Fibroblast of mammary gland (primary cell): ENCODE results near the gene WNT5A.

Source experiments
- DNase-seq: peaks from one replicate; pipeline ENCODE4 v3.0.0-alpha.2; 2010; ENCODE audit warnings: low read depth
- H3K4me3 ChIP-seq: 2 replicates; pipeline ENCODE4 v1.5.1; 2011; ENCODE audit warnings: low read depth, mild to moderate bottlenecking, low read length, moderate library complexity; ENCODE audit not compliant: control insufficient read depth
- TF ChIP-seq, protein P1 (sequence below): conservative IDR thresholded peaks from 2 replicates; pipeline ENCODE4 v1.5.1; 2011; ENCODE audit warnings: low read depth, low read length, inconsistent platforms; ENCODE audit not compliant: control insufficient read depth, insufficient read depth

WNT5A gene

GRCh38 chr3:55498520-55498919 is 11.4 kb upstream of the WNT5A start:
- TF ChIP-seq, protein P1, sequence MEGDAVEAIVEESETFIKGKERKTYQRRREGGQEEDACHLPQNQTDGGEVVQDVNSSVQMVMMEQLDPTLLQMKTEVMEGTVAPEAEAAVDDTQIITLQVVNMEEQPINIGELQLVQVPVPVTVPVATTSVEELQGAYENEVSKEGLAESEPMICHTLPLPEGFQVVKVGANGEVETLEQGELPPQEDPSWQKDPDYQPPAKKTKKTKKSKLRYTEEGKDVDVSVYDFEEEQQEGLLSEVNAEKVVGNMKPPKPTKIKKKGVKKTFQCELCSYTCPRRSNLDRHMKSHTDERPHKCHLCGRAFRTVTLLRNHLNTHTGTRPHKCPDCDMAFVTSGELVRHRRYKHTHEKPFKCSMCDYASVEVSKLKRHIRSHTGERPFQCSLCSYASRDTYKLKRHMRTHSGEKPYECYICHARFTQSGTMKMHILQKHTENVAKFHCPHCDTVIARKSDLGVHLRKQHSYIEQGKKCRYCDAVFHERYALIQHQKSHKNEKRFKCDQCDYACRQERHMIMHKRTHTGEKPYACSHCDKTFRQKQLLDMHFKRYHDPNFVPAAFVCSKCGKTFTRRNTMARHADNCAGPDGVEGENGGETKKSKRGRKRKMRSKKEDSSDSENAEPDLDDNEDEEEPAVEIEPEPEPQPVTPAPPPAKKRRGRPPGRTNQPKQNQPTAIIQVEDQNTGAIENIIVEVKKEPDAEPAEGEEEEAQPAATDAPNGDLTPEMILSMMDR, result no peak

DNA sequence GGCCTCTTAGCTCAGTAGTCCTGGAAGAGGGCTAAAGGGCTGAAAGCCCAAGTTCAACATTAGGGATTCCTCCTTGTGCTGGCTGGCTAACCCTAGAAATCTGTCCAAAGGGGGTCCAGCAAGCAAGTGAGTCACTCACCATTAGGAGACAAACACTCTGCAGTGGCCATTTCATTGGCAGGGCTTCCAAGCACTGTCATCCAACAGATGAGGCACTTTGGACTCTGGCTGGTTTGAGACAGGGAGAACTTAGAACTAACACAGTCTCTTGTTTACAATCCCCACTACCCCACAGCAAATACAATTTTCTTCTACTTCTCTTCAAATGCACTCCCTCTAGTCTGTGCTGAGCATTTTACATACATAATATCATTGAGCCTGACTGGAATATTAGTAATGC is 10.1 kb upstream of the WNT5A start:
- TF ChIP-seq, protein P1, result no peak
- no peak overlapping the region for H3K4me3 ChIP-seq
- no peak for DNase-seq

More at GRCh38 chr3:55498520-55498919, 11.4 kb upstream of the WNT5A start:
- H3K4me3 ChIP-seq, result no peak overlapping the region
- no peak for DNase-seq

GRCh38 chr3:55494976-55495375 is 7.9 kb upstream of the WNT5A start:
- H3K4me3 ChIP-seq, result no peak overlapping the region
- TF ChIP-seq, protein P1, result no peak
- no peak for DNase-seq

GRCh38 chr3:55492976-55493375 is 5.9 kb upstream of the WNT5A start:
- DNase-seq, result no peak
- H3K4me3 ChIP-seq, result no peak overlapping the region
- TF ChIP-seq, protein P1, result no peak

DNA sequence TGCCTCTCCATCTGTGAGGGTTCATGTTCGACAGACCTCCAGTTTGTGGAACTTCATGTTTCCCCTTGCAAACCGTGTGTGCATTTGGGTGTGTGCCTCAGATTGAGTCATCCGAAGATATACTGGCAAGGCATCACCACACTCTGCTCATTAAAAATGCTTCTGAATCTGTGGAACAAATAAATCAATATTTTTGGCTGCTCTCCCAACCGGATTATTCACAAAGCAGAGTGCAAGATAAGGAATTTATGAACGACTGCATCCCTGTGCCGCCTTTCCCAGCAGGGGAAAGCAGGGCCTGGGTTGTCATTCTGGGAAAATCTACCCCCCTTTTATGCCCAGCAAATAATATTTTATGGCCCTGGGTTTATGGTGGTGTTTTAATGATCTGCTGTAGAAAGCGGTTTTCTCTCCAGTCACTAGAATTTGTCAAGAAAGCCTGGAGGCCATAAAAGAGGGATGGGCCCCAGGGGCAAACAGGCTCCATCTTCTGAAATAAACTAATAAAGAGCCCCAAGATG is 4.2 kb upstream of the WNT5A start:
- no peak overlapping the region for H3K4me3 ChIP-seq
- TF ChIP-seq, protein P1, result no peak
- peak; percentile 93 for DNase-seq

DNA sequence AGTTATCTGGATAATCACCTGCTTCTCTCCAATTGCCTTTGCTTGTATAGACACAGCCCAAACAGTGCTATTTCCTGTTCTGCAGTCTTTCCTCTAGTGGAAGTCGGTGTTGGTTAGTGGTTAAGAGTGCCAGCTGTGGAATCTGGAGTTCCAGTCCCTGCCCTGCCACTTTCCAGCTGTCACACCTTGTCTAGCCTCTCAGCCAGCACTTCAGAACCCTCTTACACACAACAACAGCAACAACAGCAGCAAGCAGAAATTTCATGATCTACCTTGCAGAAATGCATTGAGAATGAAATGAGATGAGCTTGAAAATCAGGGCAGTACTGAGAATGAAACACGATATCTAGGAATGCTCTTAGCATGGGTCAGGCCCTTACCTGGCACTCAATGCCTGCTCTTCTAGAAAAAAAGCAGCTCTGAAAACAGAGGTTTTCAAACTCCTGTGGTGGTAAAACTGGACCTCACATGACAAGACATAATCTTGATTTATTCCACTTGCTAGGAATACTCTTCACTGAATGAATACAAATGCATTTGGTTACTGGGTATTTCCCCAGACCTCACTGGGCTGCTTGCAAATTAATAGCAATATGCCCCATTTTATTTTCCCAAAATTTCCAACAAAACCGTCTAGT is 3.3 kb upstream of the WNT5A start:
- TF ChIP-seq, protein P1, result no peak
- H3K4me3 ChIP-seq, result no peak overlapping the region
- no peak for DNase-seq
